Type B pancreatic cell (in vitro differentiated cells): Measurements from ENCODE around the gene GALNT13. TPM values are rescaled to one million over a fixed set of nuclear protein-coding genes. Genes with fewer than 3 reads are reported as not detected.

Experiments
- DNase-seq: peaks from one replicate; pipeline ENCODE4 v3.0.0; 2021; ENCODE audit warnings: mixed read lengths; ENCODE audit not compliant: unreplicated experiment; ENCODE audit errors: extremely low spot score
- H3K27ac Mint-ChIP-seq: 2 replicates; pipeline ENCODE4 v1.8.0; 2021; ENCODE audit warnings: mild to moderate bottlenecking, mixed read lengths
- H3K27me3 Mint-ChIP-seq: 2 replicates; pipeline ENCODE4 v1.8.0; 2021; ENCODE audit warnings: mixed read lengths
- H3K36me3 Mint-ChIP-seq: 2 replicates; pipeline ENCODE4 v1.8.0; 2021; ENCODE audit warnings: mixed read lengths
- H3K4me1 Mint-ChIP-seq: one replicate; pipeline ENCODE4 v1.8.0; 2021; ENCODE audit warnings: mixed read lengths; ENCODE audit not compliant: unreplicated experiment
- H3K4me3 Mint-ChIP-seq: 2 replicates; pipeline ENCODE4 v1.8.0; 2021; ENCODE audit warnings: mild to moderate bottlenecking, mixed read lengths
- H3K9me3 Mint-ChIP-seq: 2 replicates; pipeline ENCODE4 v1.8.0; 2021; ENCODE audit warnings: mixed read lengths
- CTCF ChIP-seq: fragments of 200-600 bp; sonication (generic); conservative IDR thresholded peaks from 2 replicates; pipeline ENCODE4 v1.5.0; 2021; ENCODE audit warnings: antibody characterized with exemption, mild to moderate bottlenecking
- total RNA-seq: library from RNA; stranded (reverse); gene quantifications from 2 replicates; pipeline ENCODE4 v1.2.1, GENCODE V29; 2021; ENCODE audit warnings: low replicate concordance

The GALNT13 gene
- total RNA-seq, 1 donor from 2014 or later, result 5.9 TPM

DNA sequence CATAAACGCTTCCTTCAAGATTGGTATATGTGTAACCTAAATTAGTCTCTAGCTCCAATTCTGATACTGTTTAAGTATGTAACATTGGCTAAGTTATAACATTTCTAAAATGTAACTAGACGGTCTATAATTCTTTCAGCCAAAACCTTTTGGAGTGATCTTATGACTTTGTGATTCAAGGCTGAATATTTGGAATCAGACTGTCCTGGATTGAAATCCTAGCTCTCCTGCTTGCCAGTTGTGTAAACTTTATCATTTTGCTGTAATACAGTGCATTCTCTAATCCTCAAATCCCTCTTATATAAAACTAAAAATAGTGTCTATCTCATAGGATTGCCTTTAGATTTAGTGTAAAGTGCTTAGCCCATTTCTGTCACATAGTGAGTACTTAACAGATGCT lies 489.6 kb downstream of the GALNT13 start:
- no peaks in the 10 kb centered on the region for H3K9me3 Mint-ChIP-seq
- no peak for TF ChIP-seq CTCF
- no peak overlapping the region for H3K4me3 Mint-ChIP-seq

DNA sequence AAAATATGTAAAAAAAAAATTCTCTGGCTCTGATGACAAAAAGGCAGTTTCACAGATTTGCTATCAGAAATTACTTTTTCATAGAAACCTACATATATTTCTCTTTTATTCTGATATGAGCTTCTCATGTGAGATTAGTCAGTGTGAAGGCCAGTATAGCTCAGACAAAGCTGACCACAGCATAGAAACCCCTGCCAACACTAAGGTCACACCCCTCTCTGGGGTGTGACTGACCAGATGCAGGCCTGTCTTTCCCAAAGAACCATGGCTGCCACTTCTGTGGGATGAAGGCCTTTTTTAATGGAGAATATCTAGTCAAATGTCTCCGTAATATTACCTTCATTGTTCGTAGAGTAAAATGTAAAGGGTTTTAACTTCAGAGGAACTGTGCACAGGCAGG lies 496.4 kb downstream of the GALNT13 start:
- Mint-ChIP-seq H3K36me3 (no peaks in the 10 kb centered on the region), H3K27me3 (no peaks in the 10 kb centered on the region), H3K4me1 (no peaks in the 10 kb centered on the region), H3K9me3 (no peaks in the 10 kb centered on the region), H3K4me3 (no peak overlapping the region), H3K27ac (no peak overlapping the region)
- DNase-seq, result no peak
- TF ChIP-seq CTCF, result no peak

More for the DNA sequence above, 489.6 kb downstream of the GALNT13 start:
- no peak for DNase-seq
- Mint-ChIP-seq H3K36me3 (no peaks in the 10 kb centered on the region), H3K27ac (no peak overlapping the region), H3K27me3 (no peaks in the 10 kb centered on the region), H3K4me1 (no peaks in the 10 kb centered on the region)

GRCh38 chr2:154370873-154371272 lies 499.2 kb downstream of the GALNT13 start:
- no peaks in the 10 kb centered on the region for H3K9me3 Mint-ChIP-seq
- TF ChIP-seq CTCF, result no peak
- DNase-seq, result no peak
- H3K4me3 Mint-ChIP-seq, result no peak overlapping the region
- peaks cover 6% of the 10 kb centered on the region for H3K27me3 Mint-ChIP-seq
- H3K27ac Mint-ChIP-seq, result no peak overlapping the region
- H3K4me1 Mint-ChIP-seq, result peaks cover 8% of the 10 kb centered on the region
- no peaks in the 10 kb centered on the region for H3K36me3 Mint-ChIP-seq

DNA sequence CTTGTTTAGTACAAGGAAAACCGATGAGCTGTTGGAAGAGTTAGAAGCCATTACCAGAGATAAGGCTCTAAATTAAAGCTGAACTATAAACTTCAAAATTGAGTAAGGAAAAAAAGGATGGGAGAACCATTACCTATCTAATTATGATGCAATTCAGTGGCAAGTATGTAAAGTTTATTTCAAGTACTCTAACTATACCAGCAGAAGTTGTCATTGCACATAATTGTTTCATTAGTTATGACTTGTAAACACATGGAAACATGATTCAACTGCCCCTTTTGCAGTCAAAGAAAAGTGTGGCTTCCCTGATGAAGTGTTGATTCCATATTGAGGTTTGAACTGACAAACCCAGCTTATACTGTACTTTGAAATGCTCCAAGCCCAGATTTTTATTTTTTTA lies 502.7 kb downstream of the GALNT13 start:
- Mint-ChIP-seq H3K4me3 (no peak overlapping the region), H3K4me1 (peaks cover 8% of the 10 kb centered on the region), H3K27ac (no peak overlapping the region)

DNA sequence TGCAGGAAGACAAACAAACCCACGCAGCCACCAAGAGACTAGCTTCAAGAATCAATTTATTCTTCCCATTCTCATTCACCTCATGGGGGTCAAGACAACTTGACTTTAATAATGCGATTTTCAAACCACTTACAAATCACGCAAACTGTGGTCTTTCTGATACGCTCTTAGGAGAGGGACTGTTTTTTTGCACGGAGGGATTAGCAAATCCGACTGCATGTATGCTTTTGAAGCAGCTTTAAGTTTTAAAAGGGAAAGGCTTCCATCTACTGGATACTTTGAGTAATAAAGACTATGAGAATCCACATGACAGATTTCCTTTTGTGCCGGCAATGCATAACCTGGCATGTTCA lies 503.8 kb downstream of the GALNT13 start:
- Mint-ChIP-seq H3K4me3 (peak overlapping the region; percentile 79), H3K36me3 (no peaks in the 10 kb centered on the region), H3K4me1 (peaks cover 8% of the 10 kb centered on the region), H3K27me3 (peaks cover 9% of the 10 kb centered on the region), H3K9me3 (no peaks in the 10 kb centered on the region), H3K27ac (peak overlapping the region; percentile 30)
- TF ChIP-seq CTCF, result peak; percentile 78
- DNase-seq, result no peak

More for the DNA sequence above, 502.7 kb downstream of the GALNT13 start:
- TF ChIP-seq CTCF, result no peak
- H3K36me3 Mint-ChIP-seq, result no peaks in the 10 kb centered on the region
- H3K27me3 Mint-ChIP-seq, result peaks cover 9% of the 10 kb centered on the region
- no peak for DNase-seq
- H3K9me3 Mint-ChIP-seq, result no peaks in the 10 kb centered on the region
